Measurements from ENCODE around the gene CYRIA. TPM values are rescaled to one million over a fixed set of nuclear protein-coding genes. Genes with fewer than 3 reads are reported as not detected.

Gene CYRIA
- total RNA-seq, 1 donor from 2014 or later: 1.0 TPM

DNA sequence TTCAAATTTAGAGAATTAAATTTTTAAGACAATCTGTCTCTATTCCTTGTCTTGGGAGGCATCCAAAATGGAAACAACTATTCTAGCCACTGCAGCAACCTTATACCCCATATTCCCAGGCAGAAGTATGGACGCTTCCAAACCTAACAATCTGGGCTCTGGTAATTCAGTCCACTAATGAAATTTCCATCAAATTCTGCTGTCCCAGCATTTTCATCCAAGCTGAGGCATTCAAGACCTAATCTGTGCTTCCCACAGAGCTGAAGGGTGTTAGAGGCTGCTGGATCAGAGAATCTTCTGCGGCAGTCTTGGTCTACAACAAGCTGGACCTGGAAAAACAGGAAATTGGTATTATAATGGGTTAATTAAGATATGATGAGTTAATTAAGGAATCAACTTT, 42.5 kb upstream of the CYRIA start:
- H3K36me3 Mint-ChIP-seq: no peaks in the 10 kb centered on the region
- no peaks in the 10 kb centered on the region for H3K36me3 ChIP-seq

DNA sequence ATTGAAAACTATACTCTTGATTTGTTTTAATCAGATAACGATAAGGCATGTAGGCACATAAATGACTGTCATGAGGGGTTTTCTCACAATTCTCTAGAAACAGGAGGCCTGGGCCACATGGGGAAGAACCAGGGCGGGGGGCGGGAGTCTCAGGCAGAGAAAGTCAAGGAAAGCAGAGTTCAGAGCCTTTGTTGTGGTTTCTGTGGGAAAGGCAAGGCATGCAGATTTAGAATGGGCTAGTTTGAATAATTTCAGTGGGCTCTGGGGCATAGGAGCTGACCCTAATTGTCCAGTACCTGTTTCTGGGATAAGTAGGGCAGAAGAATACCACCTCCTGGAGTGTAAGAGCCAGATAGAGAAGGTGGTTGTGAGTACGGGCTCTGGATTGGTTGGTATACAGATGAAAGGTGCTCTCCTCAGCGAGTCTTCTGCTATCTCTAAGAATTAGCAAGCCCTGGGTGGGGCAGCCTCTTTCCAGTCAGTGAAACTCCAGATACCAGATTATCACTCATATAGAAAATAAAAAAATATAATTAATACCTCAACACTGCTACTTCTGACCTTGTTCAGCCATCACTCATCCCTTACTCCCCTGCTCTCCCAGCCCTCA, 41.5 kb upstream of the CYRIA start:
- no peaks in the 10 kb centered on the region for H3K36me3 ChIP-seq
- H3K27me3 ChIP-seq: no peaks in the 10 kb centered on the region
- H3K79me2 ChIP-seq (ENCODE audit: low read depth): no peaks in the 10 kb centered on the region
- no peak for TF ChIP-seq EZH2phosphoT487 (IDR thresholded peaks at IDR 0.05)
- no peak for TF ChIP-seq EZH2 (IDR thresholded peaks at IDR 0.05)
- TF ChIP-seq, protein P1, sequence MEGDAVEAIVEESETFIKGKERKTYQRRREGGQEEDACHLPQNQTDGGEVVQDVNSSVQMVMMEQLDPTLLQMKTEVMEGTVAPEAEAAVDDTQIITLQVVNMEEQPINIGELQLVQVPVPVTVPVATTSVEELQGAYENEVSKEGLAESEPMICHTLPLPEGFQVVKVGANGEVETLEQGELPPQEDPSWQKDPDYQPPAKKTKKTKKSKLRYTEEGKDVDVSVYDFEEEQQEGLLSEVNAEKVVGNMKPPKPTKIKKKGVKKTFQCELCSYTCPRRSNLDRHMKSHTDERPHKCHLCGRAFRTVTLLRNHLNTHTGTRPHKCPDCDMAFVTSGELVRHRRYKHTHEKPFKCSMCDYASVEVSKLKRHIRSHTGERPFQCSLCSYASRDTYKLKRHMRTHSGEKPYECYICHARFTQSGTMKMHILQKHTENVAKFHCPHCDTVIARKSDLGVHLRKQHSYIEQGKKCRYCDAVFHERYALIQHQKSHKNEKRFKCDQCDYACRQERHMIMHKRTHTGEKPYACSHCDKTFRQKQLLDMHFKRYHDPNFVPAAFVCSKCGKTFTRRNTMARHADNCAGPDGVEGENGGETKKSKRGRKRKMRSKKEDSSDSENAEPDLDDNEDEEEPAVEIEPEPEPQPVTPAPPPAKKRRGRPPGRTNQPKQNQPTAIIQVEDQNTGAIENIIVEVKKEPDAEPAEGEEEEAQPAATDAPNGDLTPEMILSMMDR (IDR thresholded peaks at IDR 0.05): no peak
- no peaks in the 10 kb centered on the region for H3K36me3 Mint-ChIP-seq
- H3K4me1 ChIP-seq: no peaks in the 10 kb centered on the region
- H3K4me3 Mint-ChIP-seq: no peak overlapping the region
- no peaks in the 10 kb centered on the region for H3K27me3 Mint-ChIP-seq (ENCODE audit: insufficient read depth, low read depth)
- no peak overlapping the region for H2AFZ ChIP-seq (replicated peaks)
- no peaks in the 10 kb centered on the region for H3K9me3 Mint-ChIP-seq
- H3K9ac ChIP-seq: no peak overlapping the region
- no peak overlapping the region for H3K27ac ChIP-seq
- no peak overlapping the region for H3K4me2 ChIP-seq
- no peaks in the 10 kb centered on the region for H3F3A ChIP-seq (ENCODE audit: low read depth)
- no peak overlapping the region for H3K4me3 ChIP-seq
- no peaks in the 10 kb centered on the region for H3K9me3 ChIP-seq (ENCODE audit: low read depth)
- no peak for DNase-seq (ENCODE audit: low spot score)
- peaks cover 2% of the 10 kb centered on the region for H3K4me1 Mint-ChIP-seq
- no peaks in the 10 kb centered on the region for H4K20me1 ChIP-seq (ENCODE audit: low read depth)
- H3K27ac Mint-ChIP-seq: no peak overlapping the region

More for the DNA sequence above, 42.5 kb upstream of the CYRIA start:
- Mint-ChIP-seq H3K9me3 (no peaks in the 10 kb centered on the region), H3K27me3 (ENCODE audit: insufficient read depth, low read depth) (no peaks in the 10 kb centered on the region), H3K4me1 (peaks cover 2% of the 10 kb centered on the region), H3K4me3 (no peak overlapping the region), H3K27ac (no peak overlapping the region)
- TF ChIP-seq, protein P1 (IDR thresholded peaks at IDR 0.05): no peak
- no peak for TF ChIP-seq EZH2phosphoT487 (IDR thresholded peaks at IDR 0.05)
- H3K27ac ChIP-seq: no peak overlapping the region
- no peaks in the 10 kb centered on the region for H3F3A ChIP-seq (ENCODE audit: low read depth)
- no peaks in the 10 kb centered on the region for H3K79me2 ChIP-seq (ENCODE audit: low read depth)
- no peak overlapping the region for H3K4me3 ChIP-seq
- H3K4me2 ChIP-seq: no peak overlapping the region
- DNase-seq (ENCODE audit: low spot score): no peak
- no peaks in the 10 kb centered on the region for H3K4me1 ChIP-seq
- H2AFZ ChIP-seq (replicated peaks): no peak overlapping the region
- H3K9me3 ChIP-seq (ENCODE audit: low read depth): no peaks in the 10 kb centered on the region
- no peaks in the 10 kb centered on the region for H3K27me3 ChIP-seq
- no peak overlapping the region for H3K9ac ChIP-seq
- no peaks in the 10 kb centered on the region for H4K20me1 ChIP-seq (ENCODE audit: low read depth)

DNA sequence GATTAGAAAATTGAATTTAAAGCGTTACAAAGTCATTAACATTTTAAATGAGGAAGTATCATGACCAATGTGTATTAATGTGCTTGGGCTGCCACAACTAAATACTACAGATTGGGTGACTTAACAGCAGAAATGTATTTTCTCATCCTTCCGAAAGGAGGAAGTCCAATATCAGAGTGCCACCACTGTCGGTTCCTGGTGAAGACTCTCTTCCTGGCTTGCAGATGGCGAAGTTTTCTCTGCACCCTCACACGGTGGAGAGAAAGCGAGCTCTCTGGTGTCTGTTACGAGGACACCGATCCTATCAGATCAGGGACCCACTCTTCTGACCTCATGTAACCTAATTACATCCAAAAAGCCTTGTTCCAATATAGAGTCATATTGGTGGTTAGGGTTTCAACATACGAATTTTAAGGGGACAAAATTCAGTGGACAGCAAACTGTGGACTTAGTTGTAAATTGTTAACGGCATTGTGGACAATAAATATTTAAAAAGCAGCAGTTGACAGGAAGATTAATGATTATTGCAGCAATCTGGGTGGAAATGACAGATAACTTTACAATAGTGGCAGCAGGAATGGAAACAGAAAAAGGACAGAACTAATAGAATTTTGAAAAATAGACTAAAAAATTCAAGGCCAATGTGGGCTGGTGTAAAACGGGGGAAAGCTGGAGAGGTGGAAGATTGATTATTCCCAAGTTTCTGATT, 35.1 kb upstream of the CYRIA start:
- Histone ChIP-seq H3K4me3 (no peak overlapping the region), H4K20me1 (ENCODE audit: low read depth) (no peaks in the 10 kb centered on the region), H2AFZ (replicated peaks) (no peak overlapping the region), H3K27me3 (no peaks in the 10 kb centered on the region), H3K4me1 (no peaks in the 10 kb centered on the region), H3K79me2 (ENCODE audit: low read depth) (no peaks in the 10 kb centered on the region), H3K9me3 (ENCODE audit: low read depth) (no peaks in the 10 kb centered on the region), H3F3A (ENCODE audit: low read depth) (no peaks in the 10 kb centered on the region), H3K9ac (no peak overlapping the region), H3K36me3 (no peaks in the 10 kb centered on the region), H3K27ac (no peak overlapping the region), H3K4me2 (no peak overlapping the region)
- no peaks in the 10 kb centered on the region for H3K36me3 Mint-ChIP-seq
- no peaks in the 10 kb centered on the region for H3K4me1 Mint-ChIP-seq
- TF ChIP-seq EZH2 (IDR thresholded peaks at IDR 0.05): no peak
- no peak for TF ChIP-seq EZH2phosphoT487 (IDR thresholded peaks at IDR 0.05)
- TF ChIP-seq, protein P1 (IDR thresholded peaks at IDR 0.05): no peak
- peaks cover 11% of the 10 kb centered on the region for H3K9me3 Mint-ChIP-seq
- H3K4me3 Mint-ChIP-seq: no peak overlapping the region
- DNase-seq (ENCODE audit: low spot score): no peak
- H3K27ac Mint-ChIP-seq: no peak overlapping the region
- peaks cover 2% of the 10 kb centered on the region for H3K27me3 Mint-ChIP-seq (ENCODE audit: insufficient read depth, low read depth)

Data from neural progenitor cell (in vitro differentiated cells).